ENCODE data around the gene SEC16A.

Gene SEC16A

DNA sequence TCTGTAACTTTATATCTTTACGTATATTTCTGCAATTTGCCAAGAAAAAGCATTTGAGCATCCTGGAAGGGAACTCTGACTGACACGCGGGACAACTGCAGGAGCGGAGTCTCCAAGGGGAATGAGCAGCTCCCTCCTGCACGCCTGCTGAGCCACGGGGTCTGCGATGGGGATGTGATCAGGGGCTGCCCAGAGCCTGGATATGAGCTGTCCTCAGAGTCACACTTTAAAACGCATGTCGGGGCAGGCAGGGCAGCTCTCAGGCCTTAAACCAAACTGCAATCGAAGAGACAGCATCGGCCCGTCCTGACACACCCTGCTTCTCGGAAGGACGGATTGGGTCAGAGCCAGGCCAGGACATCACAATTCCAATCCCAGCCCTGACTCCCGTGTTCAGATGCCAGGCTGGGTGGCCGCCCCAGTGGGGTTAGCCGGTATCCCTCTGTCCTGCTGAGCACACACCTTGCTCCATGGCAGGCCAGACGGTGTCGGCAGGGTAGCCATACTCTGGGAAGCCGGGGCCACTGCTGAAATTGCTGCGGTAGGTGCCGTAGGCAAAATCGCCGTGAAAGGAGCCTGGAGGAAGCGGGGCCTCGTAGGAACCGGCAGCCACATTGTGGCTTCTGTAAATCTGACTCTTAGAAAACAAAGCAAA, 17.2 kb downstream of the SEC16A start:
- peaks cover 98% of the 10 kb centered on the region for H3K36me3 ChIP-seq (ENCODE audit: insufficient read depth, insufficient read length, low read length)

DNA sequence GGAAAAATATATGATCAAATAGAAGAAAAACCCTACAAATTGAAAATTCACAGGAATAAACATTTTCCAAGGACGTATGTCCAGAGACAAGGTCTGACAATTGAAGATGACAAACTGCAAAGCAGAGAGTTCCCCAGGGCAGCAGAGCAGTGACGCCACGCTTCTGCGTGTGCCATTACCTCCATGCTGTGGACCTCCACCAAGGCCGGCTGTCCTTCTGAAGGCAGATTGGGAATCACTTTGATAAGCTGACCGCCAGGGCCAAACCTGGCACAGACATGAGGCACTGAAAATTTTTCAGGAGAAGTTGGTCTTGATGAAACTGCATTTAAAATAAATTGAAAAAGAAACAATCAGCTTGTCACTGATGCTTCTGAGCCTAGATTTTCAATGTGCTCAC, 18.6 kb downstream of the SEC16A start:
- Histone ChIP-seq H3K27me3 (ENCODE audit: insufficient read depth, insufficient read length) (no peaks in the 10 kb centered on the region), H3K4me3 (ENCODE audit: insufficient read length, low read depth) (no peak overlapping the region)

More for the DNA sequence above, 17.2 kb downstream of the SEC16A start:
- Histone ChIP-seq H3K9me3 (ENCODE audit: insufficient read depth, low read length) (no peaks in the 10 kb centered on the region), H3K27me3 (ENCODE audit: insufficient read depth, insufficient read length) (no peaks in the 10 kb centered on the region), H3K9ac (ENCODE audit: insufficient read length, low read depth) (no peak overlapping the region), H3K4me3 (ENCODE audit: insufficient read length, low read depth) (no peak overlapping the region), H3K4me1 (ENCODE audit: insufficient read depth, insufficient read length) (no peaks in the 10 kb centered on the region)
- DNase-seq (ENCODE audit: low read depth, low spot score), result no peak
- no peak for TF ChIP-seq ZNF274 (IDR thresholded peaks at IDR 0.05; ENCODE audit: low read depth, low read length)
- no peak for TF ChIP-seq SUZ12 (IDR thresholded peaks at IDR 0.05; ENCODE audit: extremely low read depth, insufficient read depth, insufficient read length)
- no peak for TF ChIP-seq YY1 (IDR thresholded peaks at IDR 0.05; ENCODE audit: insufficient read depth, insufficient read length)

DNA sequence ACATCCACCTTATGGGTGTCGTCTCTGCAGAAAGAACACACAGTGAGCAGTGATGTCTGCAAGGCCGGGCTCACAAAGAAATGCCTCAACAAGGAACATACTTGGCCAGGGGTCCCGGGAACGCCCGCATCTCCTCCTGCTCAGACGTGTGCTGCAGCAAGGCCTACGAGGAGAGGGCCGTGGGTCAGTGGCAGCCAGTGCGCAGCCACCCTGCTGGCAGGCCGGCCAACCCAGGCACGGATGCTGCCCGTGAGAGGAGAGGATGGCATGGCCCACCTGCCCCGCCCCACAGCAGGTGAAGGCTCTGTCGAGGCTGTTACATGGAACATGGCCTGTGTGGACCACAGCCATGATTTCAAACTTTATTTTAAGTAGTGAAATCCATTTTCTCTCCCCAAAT, 19.3 kb downstream of the SEC16A start:
- TF ChIP-seq SUZ12 (IDR thresholded peaks at IDR 0.05; ENCODE audit: extremely low read depth, insufficient read depth, insufficient read length), result no peak
- no peak for TF ChIP-seq ZNF274 (IDR thresholded peaks at IDR 0.05; ENCODE audit: low read depth, low read length)
- TF ChIP-seq YY1 (IDR thresholded peaks at IDR 0.05; ENCODE audit: insufficient read depth, insufficient read length), result no peak
- H3K36me3 ChIP-seq (ENCODE audit: insufficient read depth, insufficient read length, low read length), result peaks cover 95% of the 10 kb centered on the region

More for the DNA sequence above, 18.6 kb downstream of the SEC16A start:
- Histone ChIP-seq H3K9me3 (ENCODE audit: insufficient read depth, low read length) (no peaks in the 10 kb centered on the region), H3K4me1 (ENCODE audit: insufficient read depth, insufficient read length) (no peaks in the 10 kb centered on the region), H3K9ac (ENCODE audit: insufficient read length, low read depth) (no peak overlapping the region), H3K36me3 (ENCODE audit: insufficient read depth, insufficient read length, low read length) (peaks cover 95% of the 10 kb centered on the region)
- TF ChIP-seq ZNF274 (IDR thresholded peaks at IDR 0.05; ENCODE audit: low read depth, low read length) (no peak), SUZ12 (IDR thresholded peaks at IDR 0.05; ENCODE audit: extremely low read depth, insufficient read depth, insufficient read length) (no peak), YY1 (IDR thresholded peaks at IDR 0.05; ENCODE audit: insufficient read depth, insufficient read length) (no peak)
- no peak for DNase-seq (ENCODE audit: low read depth, low spot score)

DNA sequence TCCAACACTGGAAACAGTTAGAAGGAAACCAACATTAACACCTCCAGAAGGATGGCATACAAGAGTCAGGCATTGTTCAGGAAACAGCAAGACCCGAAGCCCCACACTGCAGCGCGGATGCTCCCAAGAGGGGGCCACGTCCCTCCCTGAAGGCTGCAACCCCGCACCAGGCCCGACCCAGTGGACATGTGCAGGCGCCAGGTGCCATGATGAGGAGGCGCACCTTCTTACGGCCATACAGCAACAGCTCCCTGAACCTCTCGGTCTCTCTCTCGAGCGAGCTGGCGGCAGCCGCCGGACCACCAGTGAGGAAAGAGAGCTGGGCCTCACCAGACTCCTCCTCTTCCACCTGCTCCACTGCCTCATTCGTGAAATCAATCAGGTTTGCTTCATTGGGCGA, 20.2 kb downstream of the SEC16A start:
- Histone ChIP-seq H3K4me1 (ENCODE audit: insufficient read depth, insufficient read length) (no peaks in the 10 kb centered on the region), H3K36me3 (ENCODE audit: insufficient read depth, insufficient read length, low read length) (peaks cover 94% of the 10 kb centered on the region), H3K9me3 (ENCODE audit: insufficient read depth, low read length) (no peaks in the 10 kb centered on the region), H3K9ac (ENCODE audit: insufficient read length, low read depth) (no peak overlapping the region), H3K4me3 (ENCODE audit: insufficient read length, low read depth) (no peak overlapping the region), H3K27me3 (ENCODE audit: insufficient read depth, insufficient read length) (no peaks in the 10 kb centered on the region)
- TF ChIP-seq YY1 (IDR thresholded peaks at IDR 0.05; ENCODE audit: insufficient read depth, insufficient read length) (no peak), ZNF274 (IDR thresholded peaks at IDR 0.05; ENCODE audit: low read depth, low read length) (no peak), SUZ12 (IDR thresholded peaks at IDR 0.05; ENCODE audit: extremely low read depth, insufficient read depth, insufficient read length) (no peak)
- no peak for DNase-seq (ENCODE audit: low read depth, low spot score)

More for the DNA sequence above, 19.3 kb downstream of the SEC16A start:
- no peak for DNase-seq (ENCODE audit: low read depth, low spot score)
- Histone ChIP-seq H3K4me1 (ENCODE audit: insufficient read depth, insufficient read length) (no peaks in the 10 kb centered on the region), H3K9me3 (ENCODE audit: insufficient read depth, low read length) (no peaks in the 10 kb centered on the region), H3K9ac (ENCODE audit: insufficient read length, low read depth) (no peak overlapping the region), H3K4me3 (ENCODE audit: insufficient read length, low read depth) (no peak overlapping the region), H3K27me3 (ENCODE audit: insufficient read depth, insufficient read length) (no peaks in the 10 kb centered on the region)

DNA sequence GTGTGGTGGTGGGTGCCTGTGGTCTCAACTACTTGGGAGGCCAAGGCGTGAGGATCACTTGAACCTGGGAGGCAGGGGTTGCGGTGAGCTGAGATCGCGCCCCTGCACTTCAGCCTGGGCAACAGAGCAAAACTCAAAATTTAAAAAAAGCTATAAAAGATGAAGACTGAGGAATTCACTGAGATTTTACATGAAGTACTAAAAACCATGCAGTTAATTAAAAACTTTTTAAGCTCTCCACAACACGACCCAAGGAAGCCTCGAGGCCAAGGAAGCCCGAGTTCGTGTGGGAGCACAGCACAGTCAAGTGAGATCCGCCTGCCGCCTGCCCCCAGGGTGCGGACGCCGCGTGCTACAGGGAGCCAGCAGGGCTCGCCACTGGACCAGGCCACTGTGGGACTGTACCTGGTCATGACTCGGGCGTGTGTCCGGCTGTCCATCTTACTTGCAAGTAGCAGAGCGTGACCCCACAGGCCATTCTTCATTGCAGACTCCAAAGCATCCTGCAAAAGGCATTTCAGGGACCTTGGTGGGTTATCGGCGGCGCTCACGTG, 22.0 kb downstream of the SEC16A start:
- no peak overlapping the region for H3K4me3 ChIP-seq (ENCODE audit: insufficient read length, low read depth)
- H3K36me3 ChIP-seq (ENCODE audit: insufficient read depth, insufficient read length, low read length), result peaks cover 94% of the 10 kb centered on the region

DNA sequence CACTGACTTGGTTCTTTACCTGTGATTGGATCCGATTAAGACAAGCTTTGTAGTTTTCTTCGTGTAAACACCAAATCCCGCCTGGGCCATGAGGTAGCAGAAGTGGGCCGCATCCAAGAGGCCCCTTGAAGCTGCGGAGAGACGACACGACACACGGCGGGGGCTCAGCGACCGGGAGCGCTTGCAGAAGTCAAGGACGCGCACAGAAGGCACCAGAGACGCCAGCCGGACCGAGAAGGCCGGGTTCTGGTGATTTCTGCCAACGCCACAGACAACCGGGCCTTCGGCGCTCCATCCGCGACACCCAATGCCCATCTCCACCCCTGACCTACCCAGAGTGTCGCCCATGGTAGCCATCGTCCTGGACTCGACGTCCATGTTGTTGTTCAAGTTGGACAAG, 23.4 kb downstream of the SEC16A start:
- Histone ChIP-seq H3K9ac (ENCODE audit: insufficient read length, low read depth) (no peak overlapping the region), H3K36me3 (ENCODE audit: insufficient read depth, insufficient read length, low read length) (peaks cover 94% of the 10 kb centered on the region), H3K4me1 (ENCODE audit: insufficient read depth, insufficient read length) (peaks cover 2% of the 10 kb centered on the region), H3K9me3 (ENCODE audit: insufficient read depth, low read length) (no peaks in the 10 kb centered on the region), H3K27me3 (ENCODE audit: insufficient read depth, insufficient read length) (no peaks in the 10 kb centered on the region), H3K4me3 (ENCODE audit: insufficient read length, low read depth) (no peak overlapping the region)
- TF ChIP-seq ZNF274 (IDR thresholded peaks at IDR 0.05; ENCODE audit: low read depth, low read length) (no peak), YY1 (IDR thresholded peaks at IDR 0.05; ENCODE audit: insufficient read depth, insufficient read length) (no peak)
- no peak for DNase-seq (ENCODE audit: low read depth, low spot score)

More for the DNA sequence above, 22.0 kb downstream of the SEC16A start:
- Histone ChIP-seq H3K4me1 (ENCODE audit: insufficient read depth, insufficient read length) (no peaks in the 10 kb centered on the region), H3K27me3 (ENCODE audit: insufficient read depth, insufficient read length) (no peaks in the 10 kb centered on the region), H3K9me3 (ENCODE audit: insufficient read depth, low read length) (no peaks in the 10 kb centered on the region), H3K9ac (ENCODE audit: insufficient read length, low read depth) (no peak overlapping the region)
- TF ChIP-seq ZNF274 (IDR thresholded peaks at IDR 0.05; ENCODE audit: low read depth, low read length), result no peak
- no peak for TF ChIP-seq YY1 (IDR thresholded peaks at IDR 0.05; ENCODE audit: insufficient read depth, insufficient read length)
- TF ChIP-seq SUZ12 (IDR thresholded peaks at IDR 0.05; ENCODE audit: extremely low read depth, insufficient read depth, insufficient read length), result no peak
- no peak for DNase-seq (ENCODE audit: low read depth, low spot score)

DNA sequence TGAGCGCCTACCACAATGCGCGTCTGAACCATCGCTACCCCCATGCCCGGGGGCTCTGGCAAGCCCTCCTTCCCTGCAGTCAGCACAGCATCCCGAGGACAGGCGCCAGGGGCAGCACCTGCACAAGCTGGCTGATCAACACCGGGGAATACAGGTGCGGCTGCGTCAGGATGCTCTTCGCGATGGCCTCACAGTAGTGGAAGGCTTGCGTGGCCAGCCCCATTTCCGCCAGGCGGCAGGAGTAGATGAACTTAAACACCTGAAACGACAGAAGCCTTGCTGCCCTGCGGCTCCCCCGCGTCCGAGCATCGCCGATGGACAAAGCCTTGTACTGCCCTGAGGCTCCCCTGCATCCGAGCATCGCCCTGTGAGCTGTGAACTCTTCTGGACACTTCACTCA, 25.5 kb downstream of the SEC16A start:
- no peak for DNase-seq (ENCODE audit: low read depth, low spot score)
- no peaks in the 10 kb centered on the region for H3K27me3 ChIP-seq (ENCODE audit: insufficient read depth, insufficient read length)
- peaks cover 2% of the 10 kb centered on the region for H3K4me1 ChIP-seq (ENCODE audit: insufficient read depth, insufficient read length)
- no peak for TF ChIP-seq YY1 (IDR thresholded peaks at IDR 0.05; ENCODE audit: insufficient read depth, insufficient read length)
- H3K36me3 ChIP-seq (ENCODE audit: insufficient read depth, insufficient read length, low read length), result peaks cover 90% of the 10 kb centered on the region
- no peaks in the 10 kb centered on the region for H3K9me3 ChIP-seq (ENCODE audit: insufficient read depth, low read length)
- H3K4me3 ChIP-seq (ENCODE audit: insufficient read length, low read depth), result no peak overlapping the region
- H3K9ac ChIP-seq (ENCODE audit: insufficient read length, low read depth), result no peak overlapping the region
